Measurements from ENCODE around the gene MTMR4. TPM values are rescaled to one million over a fixed set of nuclear protein-coding genes. Genes with fewer than 3 reads are reported as not detected.

MTMR4 gene
- total and polyA plus RNA-seq, 4 donors, result 17.2 to 70.1 (median 29.9) TPM

- Histone ChIP-seq H3K27ac (ENCODE audit: low read depth in 1 of 2, low read length in 2 of 2) (peak overlapping the region; percentile 85 to 96), H3K9me3 (ENCODE audit: control insufficient read depth in 4 of 4, low read length in 3 of 4) (no peaks in the 10 kb centered on the region), H3K9ac (ENCODE audit: low read depth in 1 of 2, low read length in 2 of 2) (peak overlapping the region; percentile 62 to 98), H3K36me3 (ENCODE audit: control insufficient read depth in 4 of 4, insufficient read depth in 3 of 4, low read depth in 1 of 4, low read length in 3 of 4) (peaks cover 7 to 19% (median 18%) of the 10 kb centered on the region in 4 donors), H3K4me1 (ENCODE audit: control insufficient read depth in 4 of 4, insufficient read depth in 4 of 4, low read length in 3 of 4) (peaks cover 3 to 64% (median 42%) of the 10 kb centered on the region in 4 donors), H3K27me3 (ENCODE audit: control insufficient read depth in 4 of 4, insufficient read depth in 4 of 4, low read length in 3 of 4) (no peaks in the 10 kb centered on the region), H3K4me3 (ENCODE audit: low read depth in 1 of 3, low read length in 3 of 3) (peak overlapping the region; percentile 36 to 87 (median 68))
- 43% methylated on average over 2 of the region's 2 CpGs for WGBS
- no peak for TF ChIP-seq REST (IDR thresholded peaks at IDR 0.05)
- TF ChIP-seq, protein P1, sequence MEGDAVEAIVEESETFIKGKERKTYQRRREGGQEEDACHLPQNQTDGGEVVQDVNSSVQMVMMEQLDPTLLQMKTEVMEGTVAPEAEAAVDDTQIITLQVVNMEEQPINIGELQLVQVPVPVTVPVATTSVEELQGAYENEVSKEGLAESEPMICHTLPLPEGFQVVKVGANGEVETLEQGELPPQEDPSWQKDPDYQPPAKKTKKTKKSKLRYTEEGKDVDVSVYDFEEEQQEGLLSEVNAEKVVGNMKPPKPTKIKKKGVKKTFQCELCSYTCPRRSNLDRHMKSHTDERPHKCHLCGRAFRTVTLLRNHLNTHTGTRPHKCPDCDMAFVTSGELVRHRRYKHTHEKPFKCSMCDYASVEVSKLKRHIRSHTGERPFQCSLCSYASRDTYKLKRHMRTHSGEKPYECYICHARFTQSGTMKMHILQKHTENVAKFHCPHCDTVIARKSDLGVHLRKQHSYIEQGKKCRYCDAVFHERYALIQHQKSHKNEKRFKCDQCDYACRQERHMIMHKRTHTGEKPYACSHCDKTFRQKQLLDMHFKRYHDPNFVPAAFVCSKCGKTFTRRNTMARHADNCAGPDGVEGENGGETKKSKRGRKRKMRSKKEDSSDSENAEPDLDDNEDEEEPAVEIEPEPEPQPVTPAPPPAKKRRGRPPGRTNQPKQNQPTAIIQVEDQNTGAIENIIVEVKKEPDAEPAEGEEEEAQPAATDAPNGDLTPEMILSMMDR (IDR thresholded peaks at IDR 0.05; ENCODE audit: low read depth, low read length, missing input control), result no peak
- TF ChIP-seq GABPA (IDR thresholded peaks at IDR 0.05 in 1 of 2, conservative IDR thresholded peaks at IDR 0.05 in 1 of 2), result no peak
- TF ChIP-seq HNF4G (IDR thresholded peaks at IDR 0.05), result no peak
- no peak for TF ChIP-seq HNF4A (conservative IDR thresholded peaks at IDR 0.05)
- TF ChIP-seq SP1 (IDR thresholded peaks at IDR 0.05), result no peak
- DNase-seq (ENCODE audit: low spot score), result no peak
Observed at GRCh38 chr17:58515286-58515685, 848 bp upstream of the MTMR4 start.

DNA sequence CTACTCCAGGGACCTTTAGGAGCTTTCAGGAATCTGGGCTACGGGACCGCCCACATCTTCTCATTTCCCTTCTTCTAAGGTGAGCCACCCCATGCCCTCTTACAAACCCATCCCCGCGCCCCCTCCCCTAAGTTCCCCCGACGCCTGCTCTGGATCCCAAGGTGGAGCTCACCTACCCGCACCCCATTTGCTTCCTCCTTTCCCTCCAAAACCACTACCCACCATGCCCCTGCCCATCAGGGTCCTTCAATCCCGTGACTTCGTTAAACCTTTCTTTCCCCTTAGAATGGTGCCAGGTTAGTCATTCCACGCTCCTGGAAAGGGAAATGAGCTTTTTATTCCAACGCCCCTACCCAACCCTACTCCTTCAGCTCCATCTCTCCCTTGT, 326 bp upstream of the MTMR4 start:
- 31% methylated on average over 11 of the region's 11 CpGs for WGBS
- Histone ChIP-seq H3K4me1 (ENCODE audit: control insufficient read depth in 4 of 4, insufficient read depth in 4 of 4, low read length in 3 of 4) (peaks cover 3 to 66% (median 40%) of the 10 kb centered on the region in 4 donors), H3K36me3 (ENCODE audit: control insufficient read depth in 4 of 4, insufficient read depth in 3 of 4, low read depth in 1 of 4, low read length in 3 of 4) (peaks cover 7 to 23% (median 22%) of the 10 kb centered on the region in 4 donors), H3K27ac (ENCODE audit: low read depth in 1 of 2, low read length in 2 of 2) (peak overlapping the region; percentile 85 to 96), H3K4me3 (ENCODE audit: low read depth in 1 of 3, low read length in 3 of 3) (peak overlapping the region; percentile 36 to 87 (median 68)), H3K27me3 (ENCODE audit: control insufficient read depth in 4 of 4, insufficient read depth in 4 of 4, low read length in 3 of 4) (no peaks in the 10 kb centered on the region), H3K9me3 (ENCODE audit: control insufficient read depth in 4 of 4, low read length in 3 of 4) (no peaks in the 10 kb centered on the region), H3K9ac (ENCODE audit: low read depth in 1 of 2, low read length in 2 of 2) (peak overlapping the region; percentile 21 to 48)
- DNase-seq (ENCODE audit: low spot score), result no peak
- TF ChIP-seq YY1 (IDR thresholded peaks at IDR 0.05) (no peak), GABPA (IDR thresholded peaks at IDR 0.05 in 1 of 2, conservative IDR thresholded peaks at IDR 0.05 in 1 of 2) (no peak), REST (IDR thresholded peaks at IDR 0.05) (no peak), ATF3 (IDR thresholded peaks at IDR 0.05) (no peak), NR2F2 (IDR thresholded peaks at IDR 0.05) (no peak), RXRA (IDR thresholded peaks at IDR 0.05) (no peak), HNF4A (conservative IDR thresholded peaks at IDR 0.05) (no peak), EGR1 (IDR thresholded peaks at IDR 0.05; ENCODE audit: low read depth in 2 of 2) (no peak)
- TF ChIP-seq, protein P2, sequence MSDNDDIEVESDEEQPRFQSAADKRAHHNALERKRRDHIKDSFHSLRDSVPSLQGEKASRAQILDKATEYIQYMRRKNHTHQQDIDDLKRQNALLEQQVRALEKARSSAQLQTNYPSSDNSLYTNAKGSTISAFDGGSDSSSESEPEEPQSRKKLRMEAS (IDR thresholded peaks at IDR 0.05), result no peak
